HCT116 (cell line): ENCODE measurements around the gene PXK. TPM values are rescaled to one million over a fixed set of nuclear protein-coding genes. Genes with fewer than 3 reads are reported as not detected.

Experiments
- ATAC-seq: fragments of 200-7000 bp; cut with Tn5 transposase; 2 replicates; pipeline ENCODE4 v1.9.1; 2020; ENCODE audit warnings: mild to moderate bottlenecking, moderate library complexity
- BruUV-seq: library from RNA; stranded (reverse); fragments of 400-500 nt; replicated peaks from 2 replicates; lab custom pipeline; 2021; lab: Mats Ljungman, UMichigan
- CTCF ChIA-PET: fragments of 300-600 bp; sonication (Branson Sonifier 250); formaldehyde crosslinking; loops from one replicate; lab custom pipeline; 2021; ENCODE audit warnings: antibody characterized with exemption; lab: Charles Lee
- POLR2A ChIA-PET: fragments of 300-600, 350-600 bp; sonication (Branson Sonifier 250); formaldehyde crosslinking; loops from one replicate; lab custom pipeline; 2021; ENCODE audit warnings: antibody characterized with exemption; lab: Charles Lee
- RAD21 ChIA-PET, 2 experiments: fragments of 300-600 bp; sonication (Branson Sonifier 250); formaldehyde crosslinking; loops; one replicate each; lab custom pipeline; 2023; ENCODE audit warnings: low total read pairs in 2 of 2; ENCODE audit not compliant: uncharacterized antibody in 2 of 2, unreplicated experiment in 2 of 2, low non-redundant PET in 1 of 2; lab: Charles Lee
- DNase-seq: peaks from one replicate; pipeline ENCODE4 v3.0.0-alpha.2; 2010; ENCODE audit warnings: low read depth, low spot score
- H2AFZ ChIP-seq: fragments of 200-600 bp; shearing (Covaris generic), sonication (generic); 2 replicates; pipeline ENCODE4 v1.6.1; 2017; ENCODE audit warnings: low read depth, mixed run types, mixed read lengths, antibody characterized with exemption, low read length; ENCODE audit not compliant: poor library complexity, severe bottlenecking
- H3K27ac ChIP-seq: 2 replicates; pipeline ENCODE4 v1.5.1; 2012; ENCODE audit warnings: low read depth, low read length
- H3K27me3 ChIP-seq: fragments of 200-600 bp; sonication (generic); 2 replicates; pipeline ENCODE4 v1.6.1; 2016; ENCODE audit warnings: mixed run types, low read length, mixed read lengths; ENCODE audit not compliant: insufficient read depth
- H3K36me3 ChIP-seq, 2 experiments: fragments of 200-500 bp in 1 of 2; fragments of 200-600 bp in 1 of 2; sonication (Bioruptor generic) in 1 of 2; sonication (generic) in 1 of 2; 2 replicates each; pipeline versions ENCODE4 v1.5.1 to v1.6.1; 2014 to 2016; ENCODE audit warnings: low read length in 2 of 2, inconsistent platforms in 1 of 2, mixed read lengths in 1 of 2, mixed run types in 1 of 2; ENCODE audit not compliant: insufficient read depth in 2 of 2, control insufficient read depth in 1 of 2
- H3K4me1 ChIP-seq, 2 experiments: fragments of 200-600 bp in 1 of 2; sonication (generic) in 1 of 2; 2 replicates each; pipeline versions ENCODE4 v1.5.1 to v1.6.1; 2012 to 2017; ENCODE audit warnings: low read length in 2 of 2, inconsistent platforms in 1 of 2, mild to moderate bottlenecking in 1 of 2, mixed read lengths in 1 of 2, mixed run types in 1 of 2, moderate library complexity in 1 of 2; ENCODE audit not compliant: insufficient read depth in 2 of 2, control insufficient read depth in 1 of 2
- H3K4me2 ChIP-seq: fragments of 200-600 bp; sonication (generic); 2 replicates; pipeline ENCODE4 v1.6.1; 2017; ENCODE audit warnings: mixed run types, low read length, mixed read lengths
- H3K4me3 ChIP-seq, 2 experiments: fragments of 200-600 bp in 1 of 2; sonication (generic) in 1 of 2; replicated peaks in 1 of 2; 2 replicates each; pipeline ENCODE4 v1.5.1; 2011 to 2016; ENCODE audit warnings: low read length in 2 of 2, control low read depth in 1 of 2, low read depth in 1 of 2, mild to moderate bottlenecking in 1 of 2, mixed read lengths in 1 of 2, mixed run types in 1 of 2
- H3K79me2 ChIP-seq: fragments of 200-600 bp; sonication (generic); 2 replicates; pipeline ENCODE4 v1.6.1; 2017; ENCODE audit warnings: mild to moderate bottlenecking, mixed run types, low read length, moderate library complexity, mixed read lengths; ENCODE audit not compliant: insufficient read depth
- H3K9ac ChIP-seq: fragments of 200-600 bp; sonication (generic); 2 replicates; pipeline ENCODE4 v1.6.1; 2016; ENCODE audit warnings: low read length, mixed read lengths
- H3K9me2 ChIP-seq: fragments of 200-600 bp; sonication (generic), shearing (Covaris generic); 2 replicates; pipeline ENCODE4 v1.6.1; 2017; ENCODE audit warnings: mixed run types, mild to moderate bottlenecking, moderate library complexity; ENCODE audit not compliant: insufficient read depth
- H3K9me3 ChIP-seq, 2 experiments: fragments of 200-500 bp in 1 of 2; fragments of 200-600 bp in 1 of 2; sonication (Bioruptor generic) in 1 of 2; sonication (generic) in 1 of 2; 2 replicates each; pipeline ENCODE4 v1.6.1; 2014 to 2017; ENCODE audit warnings: low read length in 2 of 2, mixed read lengths in 2 of 2, inconsistent platforms in 1 of 2, low read depth in 1 of 2, mild to moderate bottlenecking in 1 of 2, mixed run types in 1 of 2, moderate library complexity in 1 of 2; ENCODE audit not compliant: control insufficient read depth in 1 of 2, insufficient read depth in 1 of 2
- H4K20me1 ChIP-seq: fragments of 200-600 bp; sonication (generic), shearing (Covaris generic); 2 replicates; pipeline ENCODE4 v1.6.1; 2017; ENCODE audit warnings: mixed run types, mild to moderate bottlenecking, moderate library complexity; ENCODE audit not compliant: insufficient read depth
- ATF3 ChIP-seq: IDR thresholded peaks from 2 replicates; pipeline ENCODE4 v1.6.1; 2012
- CBX3 ChIP-seq: IDR thresholded peaks from 2 replicates; pipeline ENCODE4 v1.6.1; 2012; ENCODE audit warnings: low read depth
- CEBPB ChIP-seq: IDR thresholded peaks from 2 replicates; pipeline ENCODE4 v1.6.1; 2012; ENCODE audit warnings: low read depth
- EGR1 ChIP-seq: IDR thresholded peaks from 2 replicates; pipeline ENCODE4 v1.6.1; 2012; ENCODE audit warnings: low read depth
- ELF1 ChIP-seq: IDR thresholded peaks from 2 replicates; pipeline ENCODE4 v1.6.1; 2012; ENCODE audit warnings: low read depth, borderline replicate concordance
- EZH2 ChIP-seq: fragments of 200-600 bp; sonication (generic); IDR thresholded peaks from 2 replicates; pipeline ENCODE4 v1.6.1; 2017; ENCODE audit warnings: antibody characterized with exemption, mixed run types
- JUND ChIP-seq: IDR thresholded peaks from 2 replicates; pipeline ENCODE4 v1.6.1; 2012
- POLR2AphosphoS5 ChIP-seq: IDR thresholded peaks from 2 replicates; pipeline ENCODE4 v1.6.1; 2011; ENCODE audit warnings: mild to moderate bottlenecking, low read depth, low read length, moderate library complexity
- SIN3A ChIP-seq: IDR thresholded peaks from 2 replicates; pipeline ENCODE4 v1.6.1; 2012; ENCODE audit warnings: low read depth
- SP1 ChIP-seq: IDR thresholded peaks from 2 replicates; pipeline ENCODE4 v1.6.1; 2012; ENCODE audit warnings: low read depth
- SRF ChIP-seq: IDR thresholded peaks from 2 replicates; pipeline ENCODE4 v1.6.1; 2012; ENCODE audit warnings: low read depth
- ZFX ChIP-seq: fragments of 450-650 bp; IDR thresholded peaks from 2 replicates; pipeline ENCODE4 v1.6.1; 2017
- ZNF274 ChIP-seq: fragments of 200-500 bp; sonication (Bioruptor generic); IDR thresholded peaks from 2 replicates; pipeline ENCODE4 v1.6.1; 2014; ENCODE audit warnings: mild to moderate bottlenecking, low read depth, low read length, inconsistent platforms
- intact Hi-C: fragments of 100-400 bp; cut with micrococcal nuclease; formaldehyde crosslinking; loops from 2 replicates; pipeline ENCODE4 v1.10.0; 2022
- total RNA-seq: library from RNA; stranded (reverse); gene quantifications from one replicate; pipeline ENCODE4 v1.2.1, GENCODE V29; 2021; ENCODE audit not compliant: unreplicated experiment
- TF ChIP-seq, protein P1 (sequence below): IDR thresholded peaks from 2 replicates; pipeline ENCODE4 v1.6.1; 2011; ENCODE audit warnings: mild to moderate bottlenecking, low read length, moderate library complexity; ENCODE audit not compliant: insufficient replicate concordance; ENCODE audit errors: extremely low read depth
- TF ChIP-seq, protein P2 (sequence below), 3 experiments: fragments of 200-600 bp in 1 of 3; sonication (generic) in 1 of 3; IDR thresholded peaks in 2 of 3; conservative IDR thresholded peaks in 1 of 3; 2 replicates each; pipeline ENCODE4 v1.5.1; 2012 to 2017; ENCODE audit warnings: low read depth in 2 of 3, low read length in 2 of 3, antibody characterized with exemption in 1 of 3, borderline replicate concordance in 1 of 3, control low read depth in 1 of 3, mild to moderate bottlenecking in 1 of 3, mixed read lengths in 1 of 3, mixed run types in 1 of 3, moderate library complexity in 1 of 3; ENCODE audit not compliant: insufficient read depth in 1 of 3

Gene PXK
- total RNA-seq, 1 experiment from 2014 or later = 10.2 TPM

DNA sequence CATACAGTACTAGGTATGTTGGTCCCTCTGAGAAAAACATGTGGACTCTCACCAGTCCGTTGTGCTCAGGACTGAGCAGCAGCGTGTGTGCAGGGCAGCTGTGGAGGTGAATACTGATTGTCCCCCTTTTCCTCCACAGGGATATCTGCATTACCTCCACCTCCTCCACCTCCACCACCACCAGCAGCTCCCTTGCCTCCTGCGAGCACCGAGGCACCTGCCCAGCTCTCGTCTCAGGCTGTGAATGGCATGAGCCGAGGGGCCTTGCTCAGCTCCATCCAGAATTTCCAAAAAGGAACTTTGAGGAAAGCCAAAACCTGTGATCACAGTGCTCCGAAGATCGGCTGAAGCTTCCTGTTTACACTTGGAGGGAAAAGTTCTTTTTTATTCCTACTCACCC is 91.9 kb downstream of the PXK start:
- H3K9me2 ChIP-seq = no peaks in the 10 kb centered on the region
- H3K36me3 ChIP-seq = peaks cover 25 to 27% of the 10 kb centered on the region in 2 experiments
- no peak overlapping the region for H3K9ac ChIP-seq
- no peak for TF ChIP-seq ATF3
- TF ChIP-seq POLR2AphosphoS5 = no peak
- no peak for TF ChIP-seq CEBPB
- TF ChIP-seq, protein P1, sequence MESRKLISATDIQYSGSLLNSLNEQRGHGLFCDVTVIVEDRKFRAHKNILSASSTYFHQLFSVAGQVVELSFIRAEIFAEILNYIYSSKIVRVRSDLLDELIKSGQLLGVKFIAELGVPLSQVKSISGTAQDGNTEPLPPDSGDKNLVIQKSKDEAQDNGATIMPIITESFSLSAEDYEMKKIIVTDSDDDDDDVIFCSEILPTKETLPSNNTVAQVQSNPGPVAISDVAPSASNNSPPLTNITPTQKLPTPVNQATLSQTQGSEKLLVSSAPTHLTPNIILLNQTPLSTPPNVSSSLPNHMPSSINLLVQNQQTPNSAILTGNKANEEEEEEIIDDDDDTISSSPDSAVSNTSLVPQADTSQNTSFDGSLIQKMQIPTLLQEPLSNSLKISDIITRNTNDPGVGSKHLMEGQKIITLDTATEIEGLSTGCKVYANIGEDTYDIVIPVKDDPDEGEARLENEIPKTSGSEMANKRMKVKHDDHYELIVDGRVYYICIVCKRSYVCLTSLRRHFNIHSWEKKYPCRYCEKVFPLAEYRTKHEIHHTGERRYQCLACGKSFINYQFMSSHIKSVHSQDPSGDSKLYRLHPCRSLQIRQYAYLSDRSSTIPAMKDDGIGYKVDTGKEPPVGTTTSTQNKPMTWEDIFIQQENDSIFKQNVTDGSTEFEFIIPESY = no peak
- no peak for TF ChIP-seq ELF1
- TF ChIP-seq SRF = no peak
- no peak for TF ChIP-seq CBX3
- TF ChIP-seq JUND = no peak
- TF ChIP-seq EZH2 = no peak
- TF ChIP-seq EGR1 = no peak
- no peak for TF ChIP-seq SIN3A
- no peak for TF ChIP-seq SP1
- TF ChIP-seq ZFX = no peak
- TF ChIP-seq, protein P2, sequence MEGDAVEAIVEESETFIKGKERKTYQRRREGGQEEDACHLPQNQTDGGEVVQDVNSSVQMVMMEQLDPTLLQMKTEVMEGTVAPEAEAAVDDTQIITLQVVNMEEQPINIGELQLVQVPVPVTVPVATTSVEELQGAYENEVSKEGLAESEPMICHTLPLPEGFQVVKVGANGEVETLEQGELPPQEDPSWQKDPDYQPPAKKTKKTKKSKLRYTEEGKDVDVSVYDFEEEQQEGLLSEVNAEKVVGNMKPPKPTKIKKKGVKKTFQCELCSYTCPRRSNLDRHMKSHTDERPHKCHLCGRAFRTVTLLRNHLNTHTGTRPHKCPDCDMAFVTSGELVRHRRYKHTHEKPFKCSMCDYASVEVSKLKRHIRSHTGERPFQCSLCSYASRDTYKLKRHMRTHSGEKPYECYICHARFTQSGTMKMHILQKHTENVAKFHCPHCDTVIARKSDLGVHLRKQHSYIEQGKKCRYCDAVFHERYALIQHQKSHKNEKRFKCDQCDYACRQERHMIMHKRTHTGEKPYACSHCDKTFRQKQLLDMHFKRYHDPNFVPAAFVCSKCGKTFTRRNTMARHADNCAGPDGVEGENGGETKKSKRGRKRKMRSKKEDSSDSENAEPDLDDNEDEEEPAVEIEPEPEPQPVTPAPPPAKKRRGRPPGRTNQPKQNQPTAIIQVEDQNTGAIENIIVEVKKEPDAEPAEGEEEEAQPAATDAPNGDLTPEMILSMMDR (IDR thresholded peaks at IDR 0.05 in 2 of 3, conservative IDR thresholded peaks at IDR 0.05 in 1 of 3; ENCODE audit: borderline replicate concordance in 1 of 3, insufficient read depth in 1 of 3, low read depth in 2 of 3, low read length in 2 of 3) = no peak
- TF ChIP-seq ZNF274 = no peak
- ChIA-PET RAD21 (no interaction called here), CTCF (interaction anchor here (1.3 kb wide), 1 partner anchor 118 kb away, joined by 3 read pairs; the partner anchor contains the start of genes HTD2 and RPP14), POLR2A (no interaction called here)
- no peak overlapping the region for H3K4me2 ChIP-seq
- no peak overlapping the region for H2AFZ ChIP-seq
- H3K4me3 ChIP-seq = no peak overlapping the region
- DNase-seq (no peak), ATAC-seq (no peak)
- no peaks in the 10 kb centered on the region for H3K9me3 ChIP-seq
- H3K79me2 ChIP-seq = no peaks in the 10 kb centered on the region
- no peaks in the 10 kb centered on the region for H3K27me3 ChIP-seq
- intact Hi-C loops = no loop called here
- no peak overlapping the region for H3K27ac ChIP-seq
- BruUV-seq = no TSS peak
- no peaks in the 10 kb centered on the region for H3K4me1 ChIP-seq
- 0 out of 2 replicates have a peak, but pooled peaks cover 4% of the 10 kb centered on the region for H4K20me1 ChIP-seq
